NCI-H187 (cell line): ENCODE measurements around the gene GALNT15.

Experiments
- DNase-seq, 2 experiments: peaks; one replicate each; lab custom pipeline; 2025; lab: John Stamatoyannopoulos, UW

Gene GALNT15, protein sequence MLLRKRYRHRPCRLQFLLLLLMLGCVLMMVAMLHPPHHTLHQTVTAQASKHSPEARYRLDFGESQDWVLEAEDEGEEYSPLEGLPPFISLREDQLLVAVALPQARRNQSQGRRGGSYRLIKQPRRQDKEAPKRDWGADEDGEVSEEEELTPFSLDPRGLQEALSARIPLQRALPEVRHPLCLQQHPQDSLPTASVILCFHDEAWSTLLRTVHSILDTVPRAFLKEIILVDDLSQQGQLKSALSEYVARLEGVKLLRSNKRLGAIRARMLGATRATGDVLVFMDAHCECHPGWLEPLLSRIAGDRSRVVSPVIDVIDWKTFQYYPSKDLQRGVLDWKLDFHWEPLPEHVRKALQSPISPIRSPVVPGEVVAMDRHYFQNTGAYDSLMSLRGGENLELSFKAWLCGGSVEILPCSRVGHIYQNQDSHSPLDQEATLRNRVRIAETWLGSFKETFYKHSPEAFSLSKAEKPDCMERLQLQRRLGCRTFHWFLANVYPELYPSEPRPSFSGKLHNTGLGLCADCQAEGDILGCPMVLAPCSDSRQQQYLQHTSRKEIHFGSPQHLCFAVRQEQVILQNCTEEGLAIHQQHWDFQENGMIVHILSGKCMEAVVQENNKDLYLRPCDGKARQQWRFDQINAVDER

GRCh38 chr3:16174389-16174788, at the start of gene GALNT15:
Gene GALNT15 (plus strand): TSS chr3:16174680. CDS start chr3:16175152, 472 bp downstream.
- DNase-seq = no peak

DNA sequence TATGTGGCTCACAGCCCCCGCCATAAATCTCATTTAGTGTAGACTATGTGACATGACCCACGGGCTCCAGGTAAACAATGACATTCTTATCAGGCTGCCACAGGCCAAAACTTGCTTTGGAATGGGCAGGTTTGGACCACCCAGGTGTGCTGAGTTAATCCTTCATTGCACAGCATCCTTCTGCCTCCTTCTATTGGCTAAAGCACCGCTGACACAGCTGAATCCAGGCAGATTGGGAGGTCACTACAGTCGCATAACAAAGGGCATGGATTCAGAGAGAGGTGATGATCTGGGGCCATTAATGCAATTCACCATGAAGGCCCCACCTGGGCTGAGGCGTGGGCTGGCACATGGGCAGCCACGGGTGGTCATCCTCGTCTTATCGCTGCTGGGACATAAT, 47.8 kb upstream of the GALNT15 start:
- no peak for DNase-seq

DNA sequence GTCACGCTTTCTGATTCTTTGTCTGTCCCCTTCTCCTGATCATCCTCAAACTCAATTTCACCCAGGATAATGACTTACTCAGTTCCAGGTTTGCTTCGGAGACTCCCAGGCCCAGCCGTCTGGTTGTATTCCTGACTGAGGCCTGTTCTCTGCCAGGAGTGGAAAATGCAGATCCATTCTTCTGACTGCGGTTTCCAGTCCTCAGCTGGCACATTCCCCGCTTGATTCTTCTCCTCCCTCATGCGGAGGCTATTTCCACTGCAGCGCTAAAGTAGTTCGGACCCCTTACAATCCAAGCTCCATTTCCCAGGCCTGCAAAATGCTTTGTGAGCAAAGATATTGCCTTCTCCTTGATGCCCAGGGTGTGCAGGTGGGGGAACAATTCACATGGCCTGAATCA, 47.2 kb upstream of the GALNT15 start:
- DNase-seq = no peak

- DNase-seq = no peak
These were observed 44.4 kb upstream of the GALNT15 start for GRCh38 chr3:16130066-16130465.

- DNase-seq = no peak
These were observed 42.3 kb upstream of the GALNT15 start for GRCh38 chr3:16132190-16132589.

DNA sequence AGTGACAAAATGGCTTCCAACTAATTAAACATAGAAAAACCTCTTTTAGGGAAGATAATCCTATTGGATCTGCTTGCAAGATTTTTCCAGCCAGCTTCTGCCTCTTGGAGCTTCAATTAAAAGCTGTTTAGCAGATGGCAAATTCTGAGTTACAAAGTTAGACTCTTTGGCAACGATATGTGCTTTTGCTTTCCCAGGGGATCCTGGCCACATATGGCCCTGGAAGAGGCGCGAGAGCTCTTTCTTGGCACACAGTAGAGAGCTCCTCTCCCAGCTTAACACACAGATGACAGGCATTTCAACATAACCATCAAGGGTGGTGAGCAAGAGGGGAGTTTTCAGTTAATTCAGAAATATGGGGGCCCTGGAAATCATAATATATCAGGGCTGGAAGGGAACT, 41.6 kb upstream of the GALNT15 start:
- DNase-seq = no peak

DNA sequence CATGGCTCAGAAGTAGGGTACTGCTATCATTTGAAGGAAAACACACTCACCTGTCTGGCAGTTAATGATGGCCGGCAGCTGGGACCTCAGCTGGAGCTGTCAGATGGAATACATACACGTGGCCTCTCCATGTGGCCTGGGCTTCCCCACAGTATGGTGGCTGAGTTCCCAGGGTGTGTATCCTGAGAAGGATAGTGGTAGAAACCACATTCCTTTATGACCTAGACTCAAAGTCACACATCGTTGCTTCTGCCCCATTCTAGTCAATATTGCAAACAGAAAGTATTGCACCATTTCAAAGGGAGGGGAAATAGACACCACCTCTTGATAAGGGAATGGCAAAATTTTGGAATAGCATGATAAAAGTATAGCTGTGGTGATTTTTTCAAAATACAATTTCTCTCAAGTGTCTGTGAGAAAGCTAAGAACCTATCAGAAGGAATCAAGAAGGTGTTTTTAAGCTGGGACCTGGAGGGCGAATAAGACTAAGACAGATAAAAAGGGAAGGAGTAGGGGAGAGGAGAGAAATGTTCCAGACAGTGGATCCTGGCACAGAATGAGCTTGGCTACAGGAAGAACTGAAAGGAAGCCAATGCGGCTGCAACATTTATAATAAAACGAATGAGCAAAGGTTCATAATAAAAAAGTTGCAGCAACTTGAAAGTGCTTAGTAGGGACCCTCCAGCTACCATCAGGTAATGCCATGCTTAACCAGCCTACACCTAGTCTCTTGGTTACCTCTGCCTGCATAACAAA, 40.1 kb upstream of the GALNT15 start:
- no peak for DNase-seq

DNA sequence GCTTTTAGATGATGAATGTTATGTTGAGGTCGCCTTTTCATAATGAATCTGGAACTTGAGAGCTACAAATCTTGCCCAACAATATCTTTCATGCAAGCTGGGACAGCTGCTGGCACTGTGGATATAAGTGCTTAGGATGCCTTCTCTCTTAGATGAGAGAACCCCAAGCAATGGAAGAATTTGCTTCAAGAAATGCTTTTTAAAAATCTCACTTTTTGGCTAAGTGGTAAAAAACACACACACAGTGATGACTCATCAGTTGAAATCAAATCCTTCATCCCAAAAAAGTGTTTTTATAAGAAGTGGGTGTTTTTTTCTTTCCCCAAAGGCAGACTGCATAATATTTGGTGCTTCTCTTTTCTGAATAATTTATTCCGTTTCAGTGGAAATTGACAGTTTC, 38.4 kb upstream of the GALNT15 start:
- DNase-seq = no peak

GRCh38 chr3:16137044-16137443, 37.4 kb upstream of the GALNT15 start:
- no peak for DNase-seq

GRCh38 chr3:16137977-16138376, 36.5 kb upstream of the GALNT15 start:
- DNase-seq = no peak

- DNase-seq = no peak
These were observed 34.2 kb upstream of the GALNT15 start for GRCh38 chr3:16140116-16140893.

GRCh38 chr3:16140894-16141285, 33.6 kb upstream of the GALNT15 start:
- DNase-seq = no peak

DNA sequence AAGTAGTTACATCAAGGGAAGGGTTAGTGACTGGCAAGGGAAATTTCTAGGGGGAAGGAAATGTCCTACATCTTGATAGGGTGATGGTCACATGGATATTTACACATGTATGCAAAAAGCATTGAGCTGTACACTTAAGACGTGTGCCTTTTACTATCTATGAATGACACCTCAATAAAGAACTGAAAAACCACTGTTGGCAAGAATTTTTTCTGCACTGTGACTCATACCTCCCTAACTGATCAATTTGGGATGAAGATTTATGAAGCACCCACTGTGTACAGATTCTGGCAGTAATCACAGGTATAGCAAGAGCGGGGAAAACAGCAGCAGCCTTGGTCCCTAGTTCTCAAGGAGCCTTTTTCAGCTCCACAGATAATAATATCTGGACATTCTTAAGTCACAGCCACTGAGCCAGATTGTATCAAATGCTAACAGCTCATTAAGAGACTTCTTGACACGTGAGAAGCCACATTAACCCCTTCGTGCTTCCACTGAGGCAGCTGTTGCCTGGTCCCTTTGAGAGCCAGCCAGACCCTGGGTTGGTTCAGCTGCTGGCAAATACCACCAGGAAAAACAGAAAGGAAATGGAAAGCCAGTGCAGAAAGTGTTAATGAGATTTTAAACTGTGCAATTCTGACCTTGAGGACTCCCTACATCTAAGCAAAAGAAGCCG, 32.0 kb upstream of the GALNT15 start:
- DNase-seq = no peak

DNA sequence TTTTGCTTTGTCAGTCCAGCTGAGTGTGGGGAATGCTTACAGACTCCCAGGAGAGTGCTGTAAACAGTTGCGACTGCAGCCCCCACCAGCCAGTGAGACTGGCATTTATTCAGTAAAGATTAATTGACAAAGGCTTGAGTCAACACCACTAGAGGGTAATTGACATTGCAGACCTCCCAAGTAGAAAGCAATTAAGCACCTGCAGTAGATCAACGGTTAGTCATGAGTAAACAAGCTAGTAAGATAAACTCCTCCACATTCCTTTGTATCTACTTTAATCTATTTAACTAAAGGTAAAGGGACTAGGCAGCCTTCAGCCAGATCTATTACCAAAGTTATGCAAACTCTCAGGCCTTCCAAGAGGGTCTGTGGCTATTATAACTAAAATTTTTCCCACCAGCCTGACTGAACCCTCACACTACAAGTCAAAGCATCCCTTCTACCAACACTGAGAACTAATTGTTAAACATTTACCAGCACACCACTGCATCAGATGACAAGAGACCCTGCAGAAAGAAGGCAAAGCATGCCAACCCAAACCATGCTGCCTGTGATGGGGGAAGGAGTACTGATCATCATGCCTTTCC, 30.5 kb upstream of the GALNT15 start:
- DNase-seq = no peak

DNA sequence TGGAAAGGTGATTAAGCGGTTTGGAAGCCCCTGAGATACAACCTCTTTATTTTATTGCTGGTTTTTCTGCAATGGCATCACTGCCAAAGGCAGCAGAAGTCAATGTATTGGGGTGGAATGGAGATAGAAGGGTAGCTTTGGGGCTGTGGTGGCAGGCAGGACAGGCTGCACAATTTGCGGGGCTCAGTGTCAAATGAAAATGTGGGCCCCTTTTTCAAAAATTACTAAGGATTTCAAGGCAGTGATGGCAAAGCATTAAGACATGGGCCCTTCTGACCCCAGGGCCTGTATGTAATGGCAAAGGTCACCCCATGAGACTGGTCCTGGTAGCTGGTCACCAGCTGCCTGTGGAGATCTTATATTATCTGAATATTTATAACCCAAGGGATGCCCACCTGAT, 29.3 kb upstream of the GALNT15 start:
- DNase-seq = no peak

DNA sequence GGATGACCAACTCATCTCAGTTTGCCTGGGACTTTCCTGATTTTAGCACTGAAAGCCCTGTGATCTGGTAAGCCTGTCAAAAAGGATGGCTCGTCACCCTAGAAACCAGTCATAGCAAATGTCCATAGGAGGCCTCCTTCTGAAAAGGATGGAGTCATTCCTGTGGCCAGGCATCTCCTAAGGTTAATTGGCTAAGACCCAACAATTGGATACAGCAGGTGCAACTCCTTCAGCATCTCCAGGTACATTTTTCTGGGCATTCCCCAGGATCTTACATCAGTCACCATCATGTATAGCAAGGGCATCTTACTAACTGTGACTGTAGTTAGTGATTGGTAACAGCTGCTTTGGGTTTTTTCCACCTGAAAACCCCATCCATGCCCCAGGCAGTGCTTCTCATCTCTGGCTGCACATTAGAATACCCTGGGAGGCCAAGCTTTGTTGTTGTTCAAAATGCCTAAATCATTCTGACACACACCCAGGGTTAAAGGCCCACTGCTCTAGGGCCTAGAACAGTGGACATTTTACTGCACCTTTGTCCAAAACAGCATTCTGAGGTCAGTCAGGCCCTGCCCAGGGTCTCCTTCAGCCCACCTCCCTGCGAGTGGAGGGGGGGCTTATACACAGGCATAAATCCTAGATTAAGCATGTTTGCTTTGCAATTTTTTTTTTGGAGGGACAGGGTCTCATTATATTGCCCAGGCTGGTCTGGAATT, 28.3 kb upstream of the GALNT15 start:
- no peak for DNase-seq

- no peak for DNase-seq
These were observed 27.1 kb upstream of the GALNT15 start for GRCh38 chr3:16147220-16147994.

DNA sequence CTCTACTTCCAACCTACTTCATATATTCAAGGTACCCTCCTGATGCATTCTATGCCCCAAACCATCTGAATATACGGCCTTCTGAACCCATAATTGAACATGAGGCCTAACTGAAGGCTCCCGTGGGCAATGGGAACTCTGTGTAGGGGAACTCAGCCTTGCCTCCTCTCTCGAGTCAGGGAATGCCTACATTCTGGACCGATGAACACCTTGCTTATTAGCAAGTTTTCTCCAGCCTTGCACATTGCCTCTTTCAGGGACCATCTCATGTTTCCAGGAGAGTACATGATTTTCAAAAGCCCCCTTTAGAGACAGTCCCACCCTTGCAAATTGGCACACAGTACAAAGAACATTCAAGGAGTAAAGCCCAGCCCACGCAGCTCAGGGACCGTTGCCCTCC, 26.3 kb upstream of the GALNT15 start:
- no peak for DNase-seq

DNA sequence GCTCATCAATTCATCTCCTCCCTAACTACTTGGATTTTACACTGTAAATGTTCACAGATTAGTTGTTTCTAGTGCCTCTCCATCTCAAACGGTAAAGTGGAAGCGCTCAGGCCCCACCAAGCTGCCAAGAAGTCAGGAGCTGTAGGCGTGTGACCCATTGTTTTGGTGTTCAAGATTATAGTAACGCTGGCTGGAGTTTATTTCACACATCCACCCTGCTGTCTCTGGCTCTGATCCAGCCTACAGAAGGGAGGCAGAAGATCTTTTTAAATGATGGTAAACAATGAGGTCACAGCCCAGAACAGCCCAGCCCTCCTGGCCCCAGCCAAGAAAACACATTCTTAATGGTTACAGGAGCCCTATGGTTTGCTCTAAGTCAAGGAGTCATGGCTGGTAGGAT, 25.7 kb upstream of the GALNT15 start:
- DNase-seq = no peak

- DNase-seq = no peak
These were observed 24.2 kb upstream of the GALNT15 start for GRCh38 chr3:16150285-16150684.
